ENCODE measurements around the gene WBP1L. TPM values are rescaled to one million over a fixed set of nuclear protein-coding genes. Genes with fewer than 3 reads are reported as not detected.
"Not testable (repeated sequence)": the region's sequence is repeated elsewhere in the genome, so short reads cannot be mapped to it uniquely, and the experiment has no call there.

WBP1L gene
- polyA plus RNA-seq, 3 donors, result 13.4 to 64.1 (median 36.3) TPM

- 90 to 95% (median 91%) methylated on average over 3 of the region's 3 CpGs for WGBS, 3 donors
- H3K27ac ChIP-seq (ENCODE audit: low read depth, low read length), result no peak overlapping the region
Measured at GRCh38 chr10:102720337-102720736, 23.4 kb upstream of the WBP1L start.

- H3K27ac ChIP-seq (ENCODE audit: low read depth, low read length), result no peak overlapping the region
- 58 to 70% (median 67%) methylated on average over 6 of the region's 6 CpGs for WGBS, 3 donors
Measured at GRCh38 chr10:102720775-102721301, 22.9 kb upstream of the WBP1L start.

- WGBS, 3 donors, result 73 to 78% (median 75%) methylated on average over 4 of the region's 4 CpGs
- H3K27ac ChIP-seq (ENCODE audit: low read depth, low read length), result no peak overlapping the region
Measured at GRCh38 chr10:102721954-102722353, 21.8 kb upstream of the WBP1L start.

GRCh38 chr10:102723989-102724388 is 19.8 kb upstream of the WBP1L start:
- WGBS, 3 donors, result 95 to 98% (median 97%) methylated on average over 4 of the region's 4 CpGs
- H3K27ac ChIP-seq (ENCODE audit: low read depth, low read length), result no peak overlapping the region

GRCh38 chr10:102726274-102726673 is 17.5 kb upstream of the WBP1L start:
- WGBS, 3 donors, result 47 to 58% (median 56%) methylated on average over 3 of the region's 3 CpGs
- no peak overlapping the region for H3K27ac ChIP-seq (ENCODE audit: low read depth, low read length)

- WGBS, 3 donors, result 69 to 71% (median 70%) methylated on average over 13 of the region's 13 CpGs
- no peak overlapping the region for H3K27ac ChIP-seq (ENCODE audit: low read depth, low read length)
Measured at GRCh38 chr10:102727037-102727818, 16.5 kb upstream of the WBP1L start.

GRCh38 chr10:102729029-102730026 is 14.4 kb upstream of the WBP1L start:
- no peak overlapping the region for H3K27ac ChIP-seq (ENCODE audit: low read depth, low read length)
- WGBS, 3 donors, result 44 to 54% (median 47%) methylated on average over 28 to 30 of the region's 30 CpGs

GRCh38 chr10:102731222-102731800 is 12.4 kb upstream of the WBP1L start:
- H3K27ac ChIP-seq (ENCODE audit: low read depth, low read length), result no peak overlapping the region
- WGBS, 3 donors, result 67 to 80% (median 78%) methylated on average over 5 of the region's 5 CpGs

GRCh38 chr10:102732661-102733060 is 11.1 kb upstream of the WBP1L start:
- 0 to 80% (median 60%) methylated on average over 1 of the region's 1 CpG for WGBS, 3 donors
- no peak overlapping the region for H3K27ac ChIP-seq (ENCODE audit: low read depth, low read length)

- 57 to 73% (median 69%) methylated on average over 9 of the region's 9 CpGs for WGBS, 3 donors
- H3K27ac ChIP-seq (ENCODE audit: low read depth, low read length), result no peak overlapping the region
Measured at GRCh38 chr10:102735065-102735562, 8.6 kb upstream of the WBP1L start.

GRCh38 chr10:102738692-102739121 is 5.0 kb upstream of the WBP1L start:
- H3K27ac ChIP-seq (ENCODE audit: low read depth, low read length), result no peak overlapping the region

GRCh38 chr10:102740229-102740628 is 3.5 kb upstream of the WBP1L start:
- no peak overlapping the region for H3K27ac ChIP-seq (ENCODE audit: low read depth, low read length)
- 74 to 78% (median 77%) methylated on average over 2 of the region's 2 CpGs for WGBS, 3 donors

- WGBS, 3 donors, result 36 to 72% (median 63%) methylated on average over 2 of the region's 2 CpGs
- no peak overlapping the region for H3K27ac ChIP-seq (ENCODE audit: low read depth, low read length)
Measured at GRCh38 chr10:102741726-102742237, 2.0 kb upstream of the WBP1L start.

- H3K27ac ChIP-seq (ENCODE audit: low read depth, low read length), result not testable (repeated sequence)
- WGBS, 3 donors, result 83 to 93% (median 90%) methylated on average over 5 of the region's 5 CpGs
Measured at GRCh38 chr10:102742313-102742712, 1.4 kb upstream of the WBP1L start.

GRCh38 chr10:102743078-102743587 is 615 bp upstream of the WBP1L start:
- WGBS, 3 donors, result 35 to 42% (median 39%) methylated on average over 7 of the region's 7 CpGs
- no peak overlapping the region for H3K27ac ChIP-seq (ENCODE audit: low read depth, low read length)

GRCh38 chr10:102744374-102745051 is 765 bp downstream of the WBP1L start:
- 5 to 8% (median 6%) methylated on average over 9 of the region's 9 CpGs for WGBS, 3 donors
- H3K27ac ChIP-seq (ENCODE audit: low read depth, low read length), result peak overlapping the region; percentile 74

GRCh38 chr10:102745157-102745556 is 1.4 kb downstream of the WBP1L start:
- H3K27ac ChIP-seq (ENCODE audit: low read depth, low read length), result no peak overlapping the region
- 48 to 66% (median 51%) methylated on average over 4 of the region's 4 CpGs for WGBS, 3 donors

Data from adipose tissue (tissue), 3 donors.